ENCODE results near the gene RPL13A. TPM values are rescaled to one million over a fixed set of nuclear protein-coding genes. Genes with fewer than 3 reads are reported as not detected.

The RPL13A gene
- total and polyA plus RNA-seq, 2 of the 13 experiments (the other 11 are each of a cell fraction or from before 2014, with no cell fraction given), result 2,601 to 3,407 TPM

- TF ChIP-seq XRCC5 (optimal IDR thresholded peaks at IDR 0.05; ENCODE audit: low read length) (peak; percentile 82), MYPOP (CRISPR knock-in tag; IDR thresholded peaks at IDR 0.05) (0 out of 2 replicates have a peak, but pooled peaks have one; percentile 36), RAD51 (IDR thresholded peaks at IDR 0.05; ENCODE audit: borderline replicate concordance) (no peak), E2F1 (CRISPR knock-in tag; IDR thresholded peaks at IDR 0.05) (peak; percentile 42; the same call in 1 of the 2 replicates), BCL3 (CRISPR knock-in tag; IDR thresholded peaks at IDR 0.05) (peak; percentile 63; the same call in 1 of the 2 replicates), THAP7 (CRISPR knock-in tag; IDR thresholded peaks at IDR 0.05) (0 out of 2 replicates have a peak, but pooled peaks have one; percentile 45), UBTF (CRISPR knock-in tag; IDR thresholded peaks at IDR 0.05) (peak; percentile 42; the same call in 1 of the 2 replicates), RAD21 (CRISPR knock-in tag; IDR thresholded peaks at IDR 0.05) (peak; percentile 70), HOXA9 (CRISPR knock-in tag; IDR thresholded peaks at IDR 0.05; ENCODE audit: borderline replicate concordance) (no peak), TAF15 (IDR thresholded peaks at IDR 0.05; ENCODE audit: low read depth, low read length, poor library complexity, severe bottlenecking) (no peak), ZNF513 (CRISPR knock-in tag; conservative IDR thresholded peaks at IDR 0.05) (no peak), HCFC1 (IDR thresholded peaks at IDR 0.05; ENCODE audit: low read depth, low read length) (no peak)
- TF ChIP-seq, protein P1, sequence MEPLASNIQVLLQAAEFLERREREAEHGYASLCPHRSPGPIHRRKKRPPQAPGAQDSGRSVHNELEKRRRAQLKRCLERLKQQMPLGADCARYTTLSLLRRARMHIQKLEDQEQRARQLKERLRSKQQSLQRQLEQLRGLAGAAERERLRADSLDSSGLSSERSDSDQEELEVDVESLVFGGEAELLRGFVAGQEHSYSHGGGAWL (CRISPR knock-in tag; IDR thresholded peaks at IDR 0.05), result peak; percentile 33; the same call in 1 of the 2 replicates
Observed at GRCh38 chr19:49473868-49474541, 13.4 kb upstream of the RPL13A start, which contains the start of gene FLT3LG (continued).

All from HepG2 (cell line).